ENCODE measurements around the gene JAKMIP2. TPM values are rescaled to one million over a fixed set of nuclear protein-coding genes. Genes with fewer than 3 reads are reported as not detected.

The JAKMIP2 gene
- total RNA-seq, 3 donors from 2014 or later (not counting 1 experiment from before 2014, with no cell fraction given) = 12.2 to 16.1 (median 14.9) TPM

DNA sequence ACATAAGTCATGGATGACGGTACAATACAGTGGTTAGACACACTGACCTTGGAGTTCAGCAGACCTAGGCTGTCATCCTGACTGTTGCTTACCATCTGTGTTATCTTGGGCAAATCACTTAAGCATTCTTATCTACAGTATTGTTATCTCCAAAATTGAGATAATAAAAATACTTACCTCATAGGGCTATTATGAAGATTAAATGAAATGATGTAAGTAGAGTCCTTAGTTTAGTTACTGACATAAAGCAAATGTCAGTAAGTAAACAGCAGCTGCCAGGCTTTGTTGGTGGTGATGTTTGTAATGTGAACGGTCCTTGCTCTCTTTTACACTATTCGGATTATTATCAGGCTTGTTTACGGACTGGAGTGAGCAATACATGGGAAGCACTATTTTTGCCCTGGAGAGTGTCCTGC, 165.3 kb downstream of the JAKMIP2 start:
- Histone ChIP-seq H3K27ac (ENCODE audit: low read length) (no peak overlapping the region), H3K4me3 (ENCODE audit: low read length) (no peak overlapping the region), H3K27me3 (ENCODE audit: control insufficient read depth, insufficient read depth, low read length) (no peaks in the 10 kb centered on the region), H3K4me1 (ENCODE audit: control insufficient read depth, insufficient read depth, low read length) (no peaks in the 10 kb centered on the region), H3K9me3 (ENCODE audit: control insufficient read depth, insufficient read depth, low read length) (no peaks in the 10 kb centered on the region), H3K36me3 (ENCODE audit: control insufficient read depth, insufficient read depth, low read length) (peaks cover 54% of the 10 kb centered on the region)
- H3K27me3 Mint-ChIP-seq (ENCODE audit: low read depth in 2 of 2) = no peaks in the 10 kb centered on the region
- H3K9me3 Mint-ChIP-seq = no peaks in the 10 kb centered on the region
- peaks cover 40% of the 10 kb centered on the region for H3K36me3 Mint-ChIP-seq
- intact Hi-C loops (cut with micrococcal nuclease) = no loop called here
- no peak overlapping the region for H3K4me3 Mint-ChIP-seq
- TF ChIP-seq, protein P1, sequence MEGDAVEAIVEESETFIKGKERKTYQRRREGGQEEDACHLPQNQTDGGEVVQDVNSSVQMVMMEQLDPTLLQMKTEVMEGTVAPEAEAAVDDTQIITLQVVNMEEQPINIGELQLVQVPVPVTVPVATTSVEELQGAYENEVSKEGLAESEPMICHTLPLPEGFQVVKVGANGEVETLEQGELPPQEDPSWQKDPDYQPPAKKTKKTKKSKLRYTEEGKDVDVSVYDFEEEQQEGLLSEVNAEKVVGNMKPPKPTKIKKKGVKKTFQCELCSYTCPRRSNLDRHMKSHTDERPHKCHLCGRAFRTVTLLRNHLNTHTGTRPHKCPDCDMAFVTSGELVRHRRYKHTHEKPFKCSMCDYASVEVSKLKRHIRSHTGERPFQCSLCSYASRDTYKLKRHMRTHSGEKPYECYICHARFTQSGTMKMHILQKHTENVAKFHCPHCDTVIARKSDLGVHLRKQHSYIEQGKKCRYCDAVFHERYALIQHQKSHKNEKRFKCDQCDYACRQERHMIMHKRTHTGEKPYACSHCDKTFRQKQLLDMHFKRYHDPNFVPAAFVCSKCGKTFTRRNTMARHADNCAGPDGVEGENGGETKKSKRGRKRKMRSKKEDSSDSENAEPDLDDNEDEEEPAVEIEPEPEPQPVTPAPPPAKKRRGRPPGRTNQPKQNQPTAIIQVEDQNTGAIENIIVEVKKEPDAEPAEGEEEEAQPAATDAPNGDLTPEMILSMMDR (IDR thresholded peaks at IDR 0.05) = no peak
- ATAC-seq (peak in 1 of 3 donors; percentile 76), DNase-seq (no peak)
- 94% methylated on average over 4 of the region's 4 CpGs for WGBS (ENCODE audit: insufficient coverage)
- H3K4me1 Mint-ChIP-seq = no peaks in the 10 kb centered on the region
- no peak overlapping the region for H3K27ac Mint-ChIP-seq

DNA sequence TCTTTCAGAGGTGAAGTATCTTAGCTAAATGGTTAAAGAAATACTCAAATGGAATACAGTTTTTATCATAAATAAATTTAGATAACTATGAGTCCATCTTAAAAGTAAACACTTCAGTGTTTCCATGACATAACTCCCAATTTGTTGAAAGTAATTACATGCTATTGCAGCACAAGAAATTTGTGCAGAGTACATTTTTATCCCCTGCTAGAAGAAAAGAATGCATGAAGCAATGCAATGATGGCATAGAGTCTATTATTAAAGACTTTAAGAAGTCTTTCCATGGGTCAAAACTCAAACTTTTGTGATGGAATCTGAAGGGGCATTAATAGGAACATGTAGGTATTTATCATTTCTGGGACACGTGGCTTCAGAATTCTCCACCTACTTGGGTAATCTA, 166.1 kb downstream of the JAKMIP2 start:
- DNase-seq = no peak
- TF ChIP-seq, protein P1 (IDR thresholded peaks at IDR 0.05) = no peak
- Histone ChIP-seq H3K27ac (ENCODE audit: low read length) (no peak overlapping the region), H3K4me3 (ENCODE audit: low read length) (no peak overlapping the region), H3K4me1 (ENCODE audit: control insufficient read depth, insufficient read depth, low read length) (no peaks in the 10 kb centered on the region), H3K36me3 (ENCODE audit: control insufficient read depth, insufficient read depth, low read length) (peaks cover 59% of the 10 kb centered on the region), H3K9me3 (ENCODE audit: control insufficient read depth, insufficient read depth, low read length) (no peaks in the 10 kb centered on the region), H3K27me3 (ENCODE audit: control insufficient read depth, insufficient read depth, low read length) (no peaks in the 10 kb centered on the region)
- Mint-ChIP-seq H3K27me3 (ENCODE audit: low read depth in 2 of 2) (no peaks in the 10 kb centered on the region), H3K9me3 (no peaks in the 10 kb centered on the region), H3K36me3 (peaks cover 47% of the 10 kb centered on the region), H3K4me3 (no peak overlapping the region), H3K27ac (no peak overlapping the region), H3K4me1 (no peaks in the 10 kb centered on the region)
- intact Hi-C loops (cut with micrococcal nuclease) = no loop called here
- ATAC-seq = no peak
- WGBS (ENCODE audit: insufficient coverage) = 100% methylated on average over 1 of the region's 1 CpG

DNA sequence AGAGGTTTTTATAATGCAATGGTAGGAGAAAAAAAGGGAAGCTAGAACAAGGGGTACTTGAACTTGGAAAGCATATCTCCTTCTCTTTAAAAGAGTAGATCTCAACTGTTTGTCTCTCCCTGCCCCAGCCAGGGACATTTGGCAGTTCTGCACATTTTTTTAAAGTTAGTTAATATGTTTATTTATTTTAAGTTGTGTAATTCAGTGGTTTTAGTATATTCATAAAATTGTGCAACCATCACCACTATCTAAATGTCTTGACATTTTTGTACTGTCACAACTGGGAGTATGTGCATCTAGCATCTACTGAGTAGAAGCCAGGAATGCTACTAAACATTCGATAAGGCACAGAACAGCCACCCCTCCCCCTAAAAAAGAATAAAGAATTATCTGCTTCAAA, 169.2 kb downstream of the JAKMIP2 start:
- Mint-ChIP-seq H3K4me1 (no peaks in the 10 kb centered on the region), H3K27me3 (ENCODE audit: low read depth in 2 of 2) (no peaks in the 10 kb centered on the region), H3K9me3 (no peaks in the 10 kb centered on the region), H3K27ac (no peak overlapping the region), H3K36me3 (peaks cover 35% of the 10 kb centered on the region), H3K4me3 (no peak overlapping the region)
- TF ChIP-seq, protein P1 (IDR thresholded peaks at IDR 0.05) = no peak
- intact Hi-C loops (cut with micrococcal nuclease) = no loop called here
- no CpG with 5 or more reads among the region's 1 CpG for WGBS (ENCODE audit: insufficient coverage)
- Histone ChIP-seq H3K4me3 (ENCODE audit: low read length) (no peak overlapping the region), H3K27ac (ENCODE audit: low read length) (no peak overlapping the region), H3K9me3 (ENCODE audit: control insufficient read depth, insufficient read depth, low read length) (no peaks in the 10 kb centered on the region), H3K27me3 (ENCODE audit: control insufficient read depth, insufficient read depth, low read length) (no peaks in the 10 kb centered on the region), H3K36me3 (ENCODE audit: control insufficient read depth, insufficient read depth, low read length) (peaks cover 43% of the 10 kb centered on the region), H3K4me1 (ENCODE audit: control insufficient read depth, insufficient read depth, low read length) (no peaks in the 10 kb centered on the region)
- ATAC-seq = no peak
- no peak for DNase-seq

DNA sequence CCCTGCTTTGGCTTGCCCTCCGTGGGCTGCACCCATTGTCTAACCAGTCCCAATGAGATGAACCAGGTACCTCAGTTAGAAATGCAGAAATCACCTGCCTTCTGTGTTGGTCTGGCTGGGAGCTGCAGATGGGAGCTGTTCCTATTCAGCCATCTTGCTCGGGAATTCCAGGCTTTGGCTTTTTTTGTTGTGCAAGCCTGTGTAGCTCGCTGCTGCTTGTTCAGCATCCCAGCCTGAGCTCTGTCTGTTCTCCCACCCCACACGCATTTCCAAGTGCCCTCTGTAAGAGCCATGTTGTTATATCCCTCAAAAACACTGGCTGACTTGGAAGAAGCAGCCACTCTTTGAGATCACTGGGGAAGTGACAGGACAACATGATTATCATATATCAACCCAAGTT, 171.0 kb downstream of the JAKMIP2 start:
- WGBS (ENCODE audit: insufficient coverage) = 90% methylated on average over 4 of the region's 4 CpGs
- no peaks in the 10 kb centered on the region for H3K4me1 ChIP-seq (ENCODE audit: control insufficient read depth, insufficient read depth, low read length)
- peaks cover 0 to 3% of the 10 kb centered on the region in 2 donors for H3K9me3 Mint-ChIP-seq
- no peaks in the 10 kb centered on the region for H3K27me3 Mint-ChIP-seq (ENCODE audit: low read depth in 2 of 2)
- H3K4me3 Mint-ChIP-seq = no peak overlapping the region
- no peak for DNase-seq
- H3K9me3 ChIP-seq (ENCODE audit: control insufficient read depth, insufficient read depth, low read length) = no peaks in the 10 kb centered on the region
- peaks cover 30% of the 10 kb centered on the region for H3K36me3 Mint-ChIP-seq
- H3K4me1 Mint-ChIP-seq = no peaks in the 10 kb centered on the region
- no peak for ATAC-seq
- H3K27ac Mint-ChIP-seq = no peak overlapping the region
- no peaks in the 10 kb centered on the region for H3K27me3 ChIP-seq (ENCODE audit: control insufficient read depth, insufficient read depth, low read length)
- no peak overlapping the region for H3K27ac ChIP-seq (ENCODE audit: low read length)
- H3K36me3 ChIP-seq (ENCODE audit: control insufficient read depth, insufficient read depth, low read length) = peaks cover 28% of the 10 kb centered on the region
- H3K4me3 ChIP-seq (ENCODE audit: low read length) = no peak overlapping the region
- intact Hi-C loops (cut with micrococcal nuclease) = no loop called here
- TF ChIP-seq, protein P1 (IDR thresholded peaks at IDR 0.05) = no peak
